ENCODE results near the gene PANK1. TPM values are rescaled to one million over a fixed set of nuclear protein-coding genes. Genes with fewer than 3 reads are reported as not detected.

Gene PANK1
- total and polyA plus RNA-seq, 2 of the 8 experiments (the other 6 are each of a cell fraction or from before 2014, with no cell fraction given), result 18.5 to 40.4 TPM

DNA sequence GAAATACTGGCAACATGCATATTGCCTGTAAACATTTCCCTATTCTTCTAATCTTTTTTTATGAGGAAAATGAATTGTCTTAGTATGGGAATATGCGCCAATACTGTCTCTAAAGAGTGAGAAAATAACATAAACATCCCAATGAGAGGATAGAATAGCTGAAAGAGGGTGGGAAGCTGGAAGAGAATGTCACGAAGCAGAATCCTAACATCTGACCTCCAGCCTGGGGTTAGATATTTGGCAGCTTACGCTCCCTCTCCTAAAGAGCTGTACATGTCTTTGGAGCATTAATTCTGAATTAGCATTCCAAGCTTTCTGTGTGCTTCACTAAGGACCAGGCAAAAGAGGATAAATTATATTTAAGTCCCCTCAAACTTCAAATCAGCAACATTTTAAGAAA lies 78.0 kb downstream of the PANK1 start:
- no peaks in the 10 kb centered on the region for H3K27me3 ChIP-seq (replicated peaks in 1 of 4; ENCODE audit: control insufficient read depth in 3 of 4, extremely low read depth in 1 of 4, insufficient read depth in 3 of 4, low read length in 3 of 4)
- no peak for FAIRE-seq
- no peak overlapping the region for H2AFZ ChIP-seq (ENCODE audit: low read length)
- no peak overlapping the region for H3K56ac ChIP-seq (replicated peaks; ENCODE audit: insufficient read length, low read depth, low read length)
- H3K79me2 ChIP-seq (ENCODE audit: control insufficient read depth in 1 of 2, insufficient read depth in 2 of 2, low read length in 2 of 2), result no peaks in the 10 kb centered on the region
- H3K14ac ChIP-seq (ENCODE audit: insufficient read length), result no peak overlapping the region
- no peak overlapping the region for H3K9ac ChIP-seq (replicated peaks in 1 of 4; ENCODE audit: extremely low read depth in 1 of 4, low read depth in 3 of 4, low read length in 3 of 4)
- H3K4ac ChIP-seq (replicated peaks; ENCODE audit: insufficient read length, low read depth, low read length), result no peak overlapping the region
- 92% methylated on average over 3 of the region's 3 CpGs; no CpG with 5 or more reads in 1 of the 2 experiments for WGBS, 2 experiments (ENCODE audit: extremely low coverage in 1 of 2, insufficient coverage in 1 of 2, insufficient read length in 1 of 2, insufficient replicate concordance in 2 of 2, low coverage in 1 of 2, low lambda C conversion rate in 2 of 2, missing lambda C conversion rate in 1 of 2)
- H3K18ac ChIP-seq (ENCODE audit: extremely low read depth, low read length), result no peak overlapping the region
- no peaks in the 10 kb centered on the region for H3K9me3 ChIP-seq (ENCODE audit: insufficient read depth in 2 of 2, low read depth in 1 of 2, low read length in 1 of 2)
- ChIA-PET POLR2A (ENCODE audit: partially characterized antibody) (no interaction called here), CTCF (ENCODE audit: partially characterized antibody) (interaction anchor here (0.6 to 2.4 kb wide), 6 partner anchors 8 to 598 kb away, joined by 3 to 8 read pairs (median 3); no protein-coding TSS in a partner anchor)
- no peaks in the 10 kb centered on the region for H4K20me1 ChIP-seq (replicated peaks in 1 of 2; ENCODE audit: control insufficient read depth in 1 of 2, insufficient read depth in 2 of 2, low read length in 2 of 2)
- H3K27ac ChIP-seq (ENCODE audit: low read depth, low read length), result no peak overlapping the region
- no peaks in the 10 kb centered on the region for H3K36me3 ChIP-seq (ENCODE audit: control insufficient read depth in 2 of 4, insufficient read depth in 4 of 4, low read length in 3 of 4)
- H3K23me2 ChIP-seq (ENCODE audit: low read depth, low read length), result no peaks in the 10 kb centered on the region
- no peaks in the 10 kb centered on the region for H3K79me1 ChIP-seq (ENCODE audit: low read depth, low read length)
- H2AK5ac ChIP-seq (ENCODE audit: low read depth, low read length), result no peak overlapping the region
- no peak for DNase-seq (ENCODE audit: low read depth in 1 of 2, low spot score in 2 of 2)
- no peak overlapping the region for H2BK15ac ChIP-seq (ENCODE audit: low read length)
- no peak overlapping the region for H3K23ac ChIP-seq (ENCODE audit: insufficient read length)
- no peak overlapping the region for H4K5ac ChIP-seq (ENCODE audit: insufficient read length, low read depth, low read length)
- no peak overlapping the region for H3K4me3 ChIP-seq (ENCODE audit: extremely low read depth in 1 of 4, insufficient read depth in 2 of 4, low read depth in 3 of 4, low read length in 4 of 4)
- no peak overlapping the region for H2BK20ac ChIP-seq (ENCODE audit: low read length)
- no peak overlapping the region for H3K4me2 ChIP-seq (ENCODE audit: insufficient read depth in 1 of 2, low read depth in 2 of 2, low read length in 2 of 2)
- no peak overlapping the region for H4K91ac ChIP-seq (replicated peaks; ENCODE audit: insufficient read length, low read length)
- H3K4me1 ChIP-seq (replicated peaks in 1 of 4; ENCODE audit: control insufficient read depth in 3 of 4, insufficient read depth in 4 of 4, low read length in 3 of 4), result peaks cover 0 to 13% (median 2%) of the 10 kb centered on the region in 4 experiments; a peak in 3 of 7 replicates
- H2BK120ac ChIP-seq (replicated peaks; ENCODE audit: low read depth, low read length), result no peak overlapping the region
- H2BK12ac ChIP-seq (ENCODE audit: low read depth, low read length), result no peak overlapping the region
- H2BK5ac ChIP-seq (ENCODE audit: low read depth, low read length), result no peak overlapping the region
- no peak overlapping the region for H4K8ac ChIP-seq (ENCODE audit: extremely low read depth, insufficient read depth, low read length)
- TF ChIP-seq, protein P1, sequence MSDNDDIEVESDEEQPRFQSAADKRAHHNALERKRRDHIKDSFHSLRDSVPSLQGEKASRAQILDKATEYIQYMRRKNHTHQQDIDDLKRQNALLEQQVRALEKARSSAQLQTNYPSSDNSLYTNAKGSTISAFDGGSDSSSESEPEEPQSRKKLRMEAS (IDR thresholded peaks at IDR 0.05), result no peak
- TF ChIP-seq POLR2AphosphoS5 (IDR thresholded peaks at IDR 0.05; ENCODE audit: low read depth, low read length) (no peak), SUZ12 (IDR thresholded peaks at IDR 0.05; ENCODE audit: low read length) (no peak), FOSL1 (IDR thresholded peaks at IDR 0.05; ENCODE audit: insufficient read depth, low read depth, low read length) (no peak), TAF7 (optimal IDR thresholded peaks at IDR 0.05; ENCODE audit: borderline replicate concordance, low read depth, low read length) (no peak), GABPA (IDR thresholded peaks at IDR 0.05; ENCODE audit: borderline replicate concordance, insufficient read depth, low read length) (no peak), SIN3A (conservative IDR thresholded peaks at IDR 0.05 in 1 of 2, IDR thresholded peaks at IDR 0.05 in 1 of 2; ENCODE audit: low read depth in 1 of 2, low read length in 2 of 2) (no peak), CBX5 (IDR thresholded peaks at IDR 0.05; ENCODE audit: low read depth, low read length) (no peak), KDM4A (IDR thresholded peaks at IDR 0.05; ENCODE audit: low read depth, low read length, severe bottlenecking) (no peak), RFX5 (IDR thresholded peaks at IDR 0.05; ENCODE audit: borderline replicate concordance, low read depth, low read length) (no peak)
- TF ChIP-seq, protein P2, sequence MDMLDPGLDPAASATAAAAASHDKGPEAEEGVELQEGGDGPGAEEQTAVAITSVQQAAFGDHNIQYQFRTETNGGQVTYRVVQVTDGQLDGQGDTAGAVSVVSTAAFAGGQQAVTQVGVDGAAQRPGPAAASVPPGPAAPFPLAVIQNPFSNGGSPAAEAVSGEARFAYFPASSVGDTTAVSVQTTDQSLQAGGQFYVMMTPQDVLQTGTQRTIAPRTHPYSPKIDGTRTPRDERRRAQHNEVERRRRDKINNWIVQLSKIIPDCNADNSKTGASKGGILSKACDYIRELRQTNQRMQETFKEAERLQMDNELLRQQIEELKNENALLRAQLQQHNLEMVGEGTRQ (IDR thresholded peaks at IDR 0.05; ENCODE audit: low read length), result no peak
- TF ChIP-seq, protein P3, sequence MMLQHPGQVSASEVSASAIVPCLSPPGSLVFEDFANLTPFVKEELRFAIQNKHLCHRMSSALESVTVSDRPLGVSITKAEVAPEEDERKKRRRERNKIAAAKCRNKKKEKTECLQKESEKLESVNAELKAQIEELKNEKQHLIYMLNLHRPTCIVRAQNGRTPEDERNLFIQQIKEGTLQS (IDR thresholded peaks at IDR 0.05; ENCODE audit: insufficient read depth, low read depth, low read length), result no peak

Measured in H1 (cell line).